Ishikawa (cell line): ENCODE measurements around the gene ZNF787.

Experiments
- CREB1 ChIP-seq: IDR thresholded peaks from 2 replicates; pipeline ENCODE4 v1.6.1; 2012; ENCODE audit warnings: low read depth
- EP300 ChIP-seq: IDR thresholded peaks from 2 replicates; pipeline ENCODE4 v1.6.1; 2012; ENCODE audit warnings: borderline replicate concordance
- FOXM1 ChIP-seq: IDR thresholded peaks from 2 replicates; pipeline ENCODE4 v1.6.1; 2012; ENCODE audit warnings: low read depth, borderline replicate concordance
- MAX ChIP-seq: IDR thresholded peaks from 2 replicates; pipeline ENCODE4 v1.6.1; 2012
- RAD21 ChIP-seq: IDR thresholded peaks from 2 replicates; pipeline ENCODE4 v1.6.1; 2012; ENCODE audit warnings: low read depth
- REST ChIP-seq: IDR thresholded peaks from 2 replicates; pipeline ENCODE4 v1.6.1; 2012; ENCODE audit warnings: low read depth, mild to moderate bottlenecking
- TAF1 ChIP-seq: IDR thresholded peaks from 2 replicates; pipeline ENCODE4 v1.6.1; 2012; ENCODE audit warnings: low read depth, mild to moderate bottlenecking
- TEAD4 ChIP-seq: IDR thresholded peaks from 2 replicates; pipeline ENCODE4 v1.6.1; 2012
- YY1 ChIP-seq: IDR thresholded peaks from 2 replicates; pipeline ENCODE4 v1.6.1; 2012; ENCODE audit warnings: low read depth

- TF ChIP-seq RAD21, result no peak
- TF ChIP-seq YY1, result no peak
- no peak for TF ChIP-seq EP300
- TF ChIP-seq TEAD4, result no peak
- no peak; the same call in 1 of the 2 replicates for TF ChIP-seq MAX
- no peak for TF ChIP-seq TAF1
- TF ChIP-seq FOXM1, result no peak
- TF ChIP-seq REST, result no peak
- no peak for TF ChIP-seq CREB1
Measured at GRCh38 chr19:56126983-56127780, 6.1 kb upstream of the ZNF787 start.
